NOMO-1 treated with DMSO at 0.1 percent for 48 hours (cell line): ENCODE results near the gene SMAD3.
"Not testable (repeated sequence)": the region's sequence is repeated elsewhere in the genome, so short reads cannot be mapped to it uniquely, and the experiment has no call there.

Experiments used
- DNase-seq: peaks from one replicate; lab custom pipeline; 2025; ENCODE audit not compliant: unreplicated experiment; lab: John Stamatoyannopoulos, UW

The SMAD3 gene

DNA sequence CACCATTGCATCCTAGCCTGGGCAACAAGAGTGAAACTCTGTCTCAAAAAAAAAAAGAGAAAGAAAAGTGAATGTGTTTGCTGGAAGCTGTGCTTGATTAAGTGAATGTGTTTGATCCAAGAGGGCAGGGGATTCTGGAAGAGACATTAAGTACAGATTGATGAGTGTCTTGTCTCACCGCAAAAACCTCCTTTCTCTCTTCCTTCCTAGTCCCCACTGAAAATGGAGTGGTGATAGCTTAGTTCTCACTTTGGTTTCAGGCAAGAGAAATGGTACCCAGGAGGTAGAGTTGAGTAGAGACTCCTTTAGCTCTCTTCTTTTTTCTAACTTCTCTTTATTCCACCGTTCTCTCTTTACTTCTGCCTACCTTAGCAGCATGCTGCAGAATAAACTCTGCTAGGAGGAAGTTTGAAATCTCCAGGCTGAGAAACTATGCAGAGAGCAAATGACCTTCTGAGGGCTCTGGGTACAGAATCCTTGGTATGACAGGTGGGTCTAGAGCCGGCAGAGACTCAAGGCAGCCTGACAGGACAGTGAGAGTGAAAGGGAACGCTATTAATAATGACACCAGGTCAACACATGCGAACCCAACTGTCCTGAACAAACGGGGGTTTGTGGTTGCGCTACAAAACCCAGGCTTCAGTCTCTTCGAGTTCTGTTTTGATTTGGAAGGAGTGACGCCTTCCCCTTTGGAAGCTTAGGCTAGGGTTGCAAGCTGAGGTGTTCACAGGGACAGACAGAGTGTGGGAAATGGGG lies 74.9 kb downstream of the SMAD3 start:
- DNase-seq: peak; percentile 43

DNA sequence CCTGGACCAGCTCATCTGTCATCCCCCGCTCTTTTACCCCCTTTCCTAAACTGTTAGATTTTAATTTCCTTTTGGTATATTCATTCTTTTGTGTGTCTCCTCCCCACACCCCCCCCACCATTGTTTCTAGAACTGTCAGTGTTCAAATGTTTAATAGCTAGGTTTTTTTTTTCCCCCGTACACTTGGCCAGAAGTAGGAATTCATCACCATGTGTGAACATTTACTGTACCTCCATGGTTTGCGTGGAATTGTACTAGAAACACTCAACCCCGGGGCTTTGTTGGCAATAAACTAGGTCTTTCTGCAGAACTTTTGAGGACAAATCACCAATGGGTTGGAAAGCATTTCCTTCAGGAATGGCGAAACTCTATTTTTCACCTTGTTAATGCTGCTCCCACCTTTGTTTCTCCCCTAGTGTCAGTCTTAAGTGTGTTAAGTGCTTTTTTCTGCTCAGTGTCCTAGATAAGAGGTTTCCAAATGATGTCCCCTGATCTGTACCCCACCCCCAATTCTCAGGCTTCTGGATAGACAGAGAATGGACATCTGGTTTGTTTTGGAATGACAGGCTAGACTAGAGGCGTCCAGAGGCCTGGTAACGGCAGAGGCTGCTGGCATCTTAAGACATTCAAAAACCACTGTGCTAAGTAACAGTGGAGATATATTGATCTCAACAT lies 76.8 kb downstream of the SMAD3 start:
- DNase-seq: no peak

DNA sequence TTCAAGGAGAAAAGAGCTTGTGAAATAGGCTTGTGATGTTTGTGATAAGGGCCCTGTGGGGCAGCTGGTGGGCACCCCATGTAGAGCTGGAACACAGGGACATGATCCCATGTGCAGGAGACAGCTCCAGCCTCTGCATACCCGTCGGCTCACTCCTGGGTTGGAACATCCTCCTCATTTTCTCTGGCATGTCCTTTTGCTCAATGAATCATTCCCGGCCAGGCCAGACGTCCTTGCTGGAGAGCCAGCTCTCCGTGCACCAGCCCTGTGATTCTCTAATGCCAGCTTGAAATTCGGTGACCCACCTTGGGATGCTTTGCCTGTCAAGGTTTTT lies 77.3 kb downstream of the SMAD3 start:
- no peak for DNase-seq

DNA sequence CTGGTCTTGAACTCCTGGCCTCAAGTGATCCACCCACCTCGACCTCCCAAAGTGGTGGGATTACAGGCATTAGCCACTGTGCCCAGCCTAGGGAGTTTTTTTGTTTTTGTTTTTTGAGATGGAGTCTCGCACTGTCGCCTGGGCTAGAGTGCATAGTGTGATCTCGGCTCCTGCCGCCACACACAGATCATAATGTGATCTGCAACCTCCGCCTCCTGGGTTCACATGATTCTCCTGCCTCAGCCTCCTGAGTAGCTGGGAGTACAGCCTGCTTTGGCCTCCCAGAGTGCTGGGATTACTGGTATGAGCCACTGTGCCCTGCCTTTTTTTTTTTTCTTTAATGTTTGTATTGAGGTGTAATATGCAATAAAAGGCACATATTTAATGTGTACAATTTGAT lies 78.2 kb downstream of the SMAD3 start:
- DNase-seq: no peak

DNA sequence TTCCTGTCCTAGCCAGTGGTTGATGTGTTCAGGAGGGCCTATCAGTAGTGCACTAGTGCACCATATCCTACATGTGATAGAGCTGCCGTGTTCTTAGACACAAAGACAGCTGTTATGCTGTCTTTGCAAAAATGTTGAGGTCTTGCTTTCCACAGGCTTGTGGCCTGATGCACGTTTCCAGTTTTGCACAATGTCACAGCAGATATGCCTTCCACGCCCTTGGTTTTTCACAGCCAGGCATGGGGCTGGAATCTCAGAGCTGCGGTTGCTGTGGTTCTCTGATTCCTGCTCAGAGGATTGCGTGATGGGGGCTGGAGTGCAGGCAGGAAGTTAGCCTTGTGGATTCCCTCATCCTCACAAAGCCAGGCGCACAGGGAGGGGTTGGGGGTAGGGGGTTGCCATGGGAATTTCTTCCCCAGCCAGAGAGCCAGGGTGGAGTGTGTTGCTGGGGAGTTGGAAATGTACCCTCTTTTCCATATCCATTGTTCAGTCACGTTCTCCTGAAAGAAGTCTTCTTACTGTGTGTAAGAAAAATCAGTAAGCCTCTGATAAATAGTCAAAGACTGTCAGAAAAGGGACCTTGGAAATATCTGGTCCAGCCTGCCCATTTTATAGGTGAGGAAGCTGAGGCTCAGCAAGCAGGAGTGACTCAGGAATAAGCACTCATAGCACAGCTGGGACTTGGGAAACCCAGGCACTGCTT lies 79.4 kb downstream of the SMAD3 start:
- peak; percentile 30 for DNase-seq

DNA sequence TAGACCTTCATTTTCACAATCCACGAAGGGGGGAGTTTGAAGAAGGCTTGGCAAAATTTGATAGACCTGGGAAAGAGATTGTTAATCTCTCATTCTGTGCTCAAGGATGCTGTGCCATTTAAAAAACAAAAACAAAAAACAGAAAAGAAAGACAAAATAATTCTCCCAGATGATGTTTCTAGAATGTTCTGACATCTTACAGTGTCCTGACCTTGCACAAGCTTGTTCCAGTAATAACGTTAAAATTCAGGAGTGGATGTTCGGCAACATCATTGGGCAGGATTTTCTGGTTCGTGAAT lies 79.9 kb downstream of the SMAD3 start:
- DNase-seq: no peak

DNA sequence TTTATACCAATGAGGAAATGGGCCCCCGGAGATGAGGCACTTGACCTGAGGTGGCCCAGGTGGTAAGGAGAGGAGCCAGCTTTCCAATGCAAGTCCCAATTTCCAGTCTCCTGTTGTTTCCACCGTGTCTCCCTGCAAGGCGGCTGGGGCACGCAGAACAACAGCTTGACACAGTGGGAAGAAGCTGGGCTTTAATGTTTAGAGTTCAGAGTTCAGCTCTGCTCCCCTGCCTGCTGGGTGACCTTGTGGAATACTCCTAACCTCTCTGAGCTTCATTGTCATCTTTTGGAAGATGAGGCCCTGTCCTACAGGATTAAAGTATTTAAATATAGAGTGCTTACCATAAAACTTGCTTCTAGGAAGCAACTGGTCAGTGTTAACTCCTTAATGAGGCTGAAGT lies 80.3 kb downstream of the SMAD3 start:
- DNase-seq: no peak

DNA sequence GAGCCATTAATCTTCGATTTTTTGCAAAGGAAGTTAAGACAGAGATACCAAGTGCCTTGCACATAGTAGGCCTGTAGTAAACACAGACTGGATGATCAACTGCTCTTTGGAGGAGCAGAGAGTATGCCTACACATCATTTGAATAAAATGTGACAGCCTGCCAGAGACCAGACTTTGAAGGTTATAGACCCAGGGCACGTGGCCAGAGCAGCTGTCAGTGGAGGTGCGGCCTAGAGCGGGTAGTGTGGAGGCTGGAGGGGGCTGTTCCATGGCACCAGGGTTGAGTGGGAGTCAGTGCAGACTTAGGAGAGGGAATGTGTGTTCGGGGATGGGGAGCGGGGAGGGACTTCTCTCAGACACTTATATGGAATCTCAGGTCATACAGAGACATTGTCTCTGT lies 80.8 kb downstream of the SMAD3 start:
- DNase-seq: no peak

DNA sequence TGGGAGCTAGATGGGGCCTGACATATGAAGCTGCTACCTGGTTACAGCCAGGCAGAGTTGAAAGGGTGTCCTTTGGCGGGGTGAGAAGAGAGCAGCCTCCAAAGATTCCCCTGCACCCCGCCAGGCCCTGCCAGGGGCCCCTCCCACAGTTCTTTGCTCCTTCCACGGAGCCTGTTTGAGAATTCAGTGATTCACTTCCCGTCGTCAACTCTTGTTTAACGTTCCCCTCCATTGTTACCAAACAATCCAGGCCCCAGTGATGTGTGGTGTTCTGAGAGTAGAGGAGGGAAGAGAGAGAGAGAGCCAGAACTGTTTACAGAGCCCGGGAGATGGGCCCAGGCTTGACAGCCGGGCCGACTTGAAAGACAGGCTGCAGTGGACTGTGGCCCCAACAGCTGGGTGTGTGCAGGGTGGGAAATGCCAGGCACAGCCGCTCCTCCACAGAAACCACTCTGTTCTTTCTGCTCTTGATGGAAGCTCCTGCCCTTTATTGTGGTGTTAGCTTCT lies 81.5 kb downstream of the SMAD3 start:
- DNase-seq: peak; percentile 82

DNA sequence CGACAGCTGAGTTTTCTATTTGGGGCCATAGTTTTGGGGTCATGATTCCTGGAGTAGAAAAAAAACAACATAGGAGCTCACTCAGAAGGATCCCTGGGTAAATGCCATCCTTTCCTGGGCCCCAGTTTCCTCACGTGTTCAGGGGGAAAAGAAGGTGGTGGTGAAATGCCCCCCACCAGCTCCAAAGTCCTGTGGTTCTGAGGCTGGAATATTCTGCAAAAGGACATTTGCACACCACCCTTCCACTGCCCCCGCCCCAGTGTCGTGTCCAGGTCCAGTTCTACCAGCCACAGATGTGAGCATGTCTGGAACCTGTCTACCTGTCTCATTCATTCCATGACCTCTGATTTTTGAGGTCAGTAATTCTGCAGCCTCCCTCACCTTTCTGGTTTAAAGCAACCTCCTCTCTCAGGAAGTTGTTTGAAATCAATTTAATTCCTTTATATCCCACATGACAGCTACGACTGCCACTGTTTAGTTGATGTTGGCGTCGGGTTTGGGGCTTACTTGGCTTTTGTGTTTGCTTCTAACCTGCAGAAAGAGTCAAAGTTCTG lies 82.1 kb downstream of the SMAD3 start:
- DNase-seq: no peak

DNA sequence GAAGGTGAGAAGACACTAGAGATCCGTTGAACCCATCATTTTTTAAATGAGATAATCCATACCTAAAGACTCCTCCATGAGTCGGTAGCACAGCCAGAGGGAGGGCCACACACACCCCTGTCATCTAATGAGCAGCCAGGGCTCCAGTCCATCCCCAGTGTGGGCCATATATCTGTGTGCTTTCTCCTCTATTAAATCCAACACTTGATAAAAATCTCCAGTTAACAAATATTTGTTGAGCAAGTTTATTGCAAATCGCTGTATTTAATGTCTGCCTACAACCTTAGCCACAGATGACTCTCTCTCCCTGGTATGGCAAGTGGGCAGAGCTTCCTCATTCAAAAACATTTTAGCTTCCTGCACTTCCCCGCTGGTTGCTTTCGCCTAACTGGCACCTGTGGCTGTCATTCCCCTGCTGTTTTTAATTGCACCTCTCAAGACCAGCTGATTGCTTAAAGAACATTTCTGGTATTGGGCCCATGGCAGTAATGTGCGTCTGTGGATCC lies 82.8 kb downstream of the SMAD3 start:
- DNase-seq: peak; percentile 91

DNA sequence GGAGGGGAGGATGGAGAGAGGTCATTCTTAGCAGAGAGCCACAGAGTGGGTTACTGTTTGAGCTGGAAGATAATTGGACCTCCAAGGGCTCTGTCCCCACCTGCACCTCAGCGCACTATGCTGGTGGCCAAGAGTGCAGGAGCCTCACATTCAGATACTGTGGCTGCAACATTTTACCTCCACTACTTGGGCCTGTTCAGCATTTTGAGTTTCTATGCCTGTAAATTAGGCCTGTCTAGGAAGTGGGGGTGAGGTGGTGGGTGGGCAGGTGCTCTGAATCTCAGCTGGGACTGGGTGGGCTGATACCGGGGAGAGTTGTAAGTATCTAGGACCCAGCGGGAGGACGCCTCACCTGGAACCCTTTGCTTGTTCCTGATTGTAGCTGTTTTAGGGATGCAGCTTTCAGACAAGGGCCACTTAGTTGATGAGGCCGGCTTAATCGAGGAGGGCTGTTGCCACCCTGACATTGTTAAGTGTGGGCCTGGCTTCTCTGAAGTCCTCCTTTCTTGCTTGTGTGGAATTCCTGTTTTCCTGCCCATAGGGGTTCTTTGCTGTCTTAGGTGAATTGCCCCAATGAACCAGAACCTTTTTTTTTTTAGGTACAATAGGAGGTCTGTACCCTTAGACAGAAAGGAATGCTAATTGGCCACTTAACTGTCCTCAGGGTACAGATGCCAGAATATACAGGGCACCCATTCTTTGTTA lies 83.8 kb downstream of the SMAD3 start:
- no peak for DNase-seq

DNA sequence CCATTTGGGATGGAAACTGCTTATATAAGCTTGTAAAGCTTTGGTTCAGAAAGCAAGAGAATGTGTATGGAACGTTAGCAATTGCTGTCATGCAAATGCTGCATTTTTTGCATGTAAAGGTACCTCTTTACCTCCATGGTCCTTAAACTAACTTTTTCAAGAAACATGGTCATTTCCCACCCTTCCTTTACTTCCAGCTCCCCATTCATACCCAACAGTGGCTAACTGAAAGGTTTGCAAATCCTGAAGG lies 84.3 kb downstream of the SMAD3 start:
- no peak for DNase-seq

DNA sequence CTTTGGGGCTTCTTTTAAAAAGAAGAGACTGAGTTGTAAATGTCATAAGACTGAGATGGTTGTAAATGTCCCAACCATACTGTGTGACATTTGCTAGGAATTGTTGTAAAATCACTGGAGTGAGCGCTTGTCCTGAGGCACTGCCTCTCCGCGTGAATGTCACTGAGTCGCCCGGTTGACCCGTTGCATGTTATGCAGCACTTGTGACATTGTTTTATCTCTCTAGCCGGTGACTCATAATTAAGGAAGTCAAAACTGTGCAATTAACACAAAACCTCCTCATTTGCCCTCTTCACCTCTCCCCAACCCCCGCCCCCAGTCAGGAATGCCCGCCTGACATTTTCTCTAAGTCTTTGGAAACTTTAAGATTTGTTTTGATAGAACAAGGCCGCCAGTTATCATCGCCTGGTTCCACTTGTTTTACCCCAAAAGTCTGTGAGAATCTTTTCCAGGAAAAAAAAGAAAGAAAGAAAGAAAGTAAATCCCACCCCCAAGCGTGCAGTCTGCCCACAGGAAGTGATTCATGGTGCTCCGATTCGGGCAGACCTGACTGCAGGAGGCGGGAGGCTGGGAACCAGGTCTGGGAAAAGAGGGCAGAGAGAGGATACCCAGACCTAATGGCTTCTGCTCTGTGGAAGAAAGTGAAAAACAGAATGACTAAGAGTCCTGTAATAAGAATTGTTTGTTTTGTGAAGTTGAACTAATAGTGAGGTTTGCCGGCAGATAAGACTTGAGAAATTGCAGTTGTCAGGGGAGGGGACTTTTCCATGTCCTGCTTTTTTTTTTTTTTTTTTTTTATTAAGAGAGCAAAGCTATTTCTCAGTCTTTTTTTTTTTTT lies 84.8 kb downstream of the SMAD3 start:
- DNase-seq: peak; percentile 85

DNA sequence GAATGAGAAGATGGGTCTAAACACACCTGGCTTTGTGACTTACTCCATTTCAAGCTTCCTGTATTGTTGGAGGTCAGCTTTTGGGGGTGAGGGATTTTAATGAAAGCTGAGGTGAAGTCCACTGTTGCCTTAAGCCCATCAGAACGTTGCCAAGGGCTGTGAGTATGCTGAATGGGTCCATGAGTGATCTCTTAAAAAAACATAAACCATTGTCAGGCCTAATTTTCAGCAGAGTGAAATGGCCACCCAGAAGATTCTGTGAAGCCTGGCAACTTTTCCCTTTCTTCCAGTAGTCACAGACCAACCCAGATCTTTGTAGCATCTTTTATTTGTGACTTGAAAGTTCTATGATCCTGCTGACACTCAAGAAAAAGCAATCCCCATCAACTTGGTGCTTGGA lies 87.0 kb downstream of the SMAD3 start:
- no peak for DNase-seq

DNA sequence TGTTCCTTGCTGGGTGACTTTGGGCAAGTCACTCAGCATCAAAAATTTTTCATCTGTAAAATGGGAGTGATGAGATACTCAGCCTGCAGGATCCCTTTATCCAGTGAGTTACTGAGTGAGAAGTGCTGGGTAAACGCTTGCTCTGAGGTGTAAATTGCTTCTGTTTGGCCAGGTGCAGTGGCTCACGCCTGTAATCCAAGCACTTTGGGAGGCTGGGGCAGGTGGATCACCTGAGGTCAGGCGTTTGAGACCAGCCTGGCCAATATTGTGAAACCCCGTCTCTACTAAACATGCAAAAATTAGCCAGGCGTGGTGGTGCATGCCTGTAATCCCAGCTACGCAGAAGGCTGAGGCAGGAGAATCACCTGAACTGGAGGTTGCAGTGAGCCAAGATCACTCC lies 87.6 kb downstream of the SMAD3 start:
- DNase-seq: not testable (repeated sequence)

DNA sequence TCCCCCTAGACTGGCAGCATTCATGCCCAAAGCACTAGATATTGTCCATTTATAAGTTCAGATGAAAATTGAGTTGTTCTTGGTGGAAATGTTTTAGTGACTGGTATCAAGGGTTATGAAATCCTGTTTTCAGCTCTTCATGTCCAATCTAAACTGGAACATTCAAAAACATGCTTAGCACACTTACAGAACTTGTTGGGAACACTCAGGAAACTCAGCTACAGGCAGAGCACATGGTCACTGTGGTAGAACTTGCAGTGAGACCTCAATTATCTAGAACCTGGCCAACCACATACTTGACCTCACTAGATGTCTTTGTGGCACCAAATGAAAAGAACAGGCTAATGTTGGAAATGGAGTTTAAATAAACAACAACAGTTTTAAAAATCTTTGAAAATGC lies 88.8 kb downstream of the SMAD3 start:
- DNase-seq: no peak

DNA sequence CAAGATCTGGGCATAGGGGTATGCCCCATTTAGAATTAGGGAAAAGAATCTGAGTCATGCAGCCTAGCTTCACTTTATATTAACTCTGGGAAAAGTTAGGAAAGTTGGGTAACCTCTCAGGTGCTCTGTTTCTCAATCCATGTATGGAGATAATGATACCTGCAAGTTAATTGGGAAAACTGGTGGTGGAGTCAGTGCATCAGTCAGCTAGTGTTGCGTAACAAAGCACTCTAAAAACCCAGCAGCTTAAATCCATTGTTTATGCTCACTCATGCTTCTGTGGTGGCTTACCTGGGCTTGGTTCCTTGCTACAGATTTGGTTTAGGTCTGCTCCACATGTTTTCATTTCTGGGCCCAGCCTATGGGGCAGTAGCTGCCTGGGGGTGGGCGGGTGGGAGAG lies 91.0 kb downstream of the SMAD3 start:
- DNase-seq: no peak

DNA sequence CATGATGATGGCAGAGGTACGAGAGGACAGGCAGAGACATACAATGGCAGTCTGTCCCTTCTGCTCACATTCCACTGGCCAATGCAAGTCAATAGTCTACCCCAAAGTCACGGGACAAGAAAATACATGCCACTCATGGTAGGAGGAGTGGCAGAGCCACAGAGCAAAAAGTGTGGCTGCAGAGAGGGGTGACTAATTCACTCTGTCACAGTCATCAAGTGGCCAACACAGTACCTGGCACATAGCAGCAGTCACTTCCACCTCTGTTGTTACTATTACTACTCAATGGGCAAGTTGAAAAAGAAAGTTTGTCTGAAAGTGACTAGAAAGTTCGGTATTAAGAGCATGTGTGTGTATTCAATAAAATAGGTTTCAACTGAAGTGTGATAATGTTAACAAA lies 91.4 kb downstream of the SMAD3 start:
- DNase-seq: no peak

DNA sequence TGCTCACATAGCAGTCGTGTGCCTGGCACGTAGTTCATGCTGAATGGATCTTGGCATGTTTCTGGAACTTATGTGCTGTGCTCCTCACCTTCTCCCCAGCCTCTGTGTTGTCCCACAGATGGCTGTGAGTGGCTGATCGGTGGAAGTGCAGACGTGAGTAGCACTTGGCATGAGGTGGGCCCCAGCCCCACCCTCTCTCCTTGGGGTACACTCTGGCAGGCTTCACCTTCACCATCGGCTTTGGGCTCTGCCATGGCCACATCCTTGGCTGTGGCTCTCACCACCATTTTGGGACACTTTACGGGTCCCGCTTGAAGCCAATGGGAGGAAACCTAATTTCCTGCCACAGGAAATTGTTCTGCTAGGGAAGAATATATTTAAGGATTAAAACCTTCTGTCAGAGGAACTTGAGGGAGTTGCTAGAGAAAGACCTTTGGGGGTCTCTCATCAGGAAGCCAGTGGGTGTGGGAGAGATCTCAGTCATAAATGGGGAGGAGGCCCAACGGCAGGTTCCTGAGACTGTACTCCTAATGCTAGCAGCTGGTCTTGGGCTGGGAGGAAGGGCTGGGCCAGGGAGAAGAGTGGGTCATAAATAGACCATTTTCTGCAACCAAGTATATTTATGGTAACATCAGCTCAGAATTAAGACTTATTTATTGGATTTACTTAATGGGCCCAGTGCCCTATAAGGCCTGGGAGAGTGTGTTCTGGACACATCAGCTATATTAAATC lies 92.3 kb downstream of the SMAD3 start:
- DNase-seq: no peak
